H1 (cell line): ENCODE results near the gene SLC35G6. TPM values are rescaled to one million over a fixed set of nuclear protein-coding genes. Genes with fewer than 3 reads are reported as not detected.

Experiments
- CHD1 ChIP-seq: IDR thresholded peaks from 2 replicates; pipeline ENCODE4 v1.6.1; 2012; ENCODE audit warnings: low read depth, low read length, improper control_type of control experiment
- JUND ChIP-seq: IDR thresholded peaks from 2 replicates; pipeline ENCODE4 v1.6.1; 2011; ENCODE audit warnings: mild to moderate bottlenecking, improper control_type of control experiment, low read length
- polyA plus RNA-seq, 7 experiments: library from polyadenylated mRNA; depleted of rRNA in 3 of 7; stranded (reverse) in 5 of 7; unstranded in 2 of 7; fragments of >200 nt in 5 of 7; fragments of 200-250 nt in 2 of 7; gene quantifications; 1 replicate in 5 of 7; 2 replicates in 1 of 7; 4 replicates in 1 of 7; pipeline versions ENCODE4 v1.2.1 to v1.2.3, GENCODE V29; 2011 to 2013; ENCODE audit warnings: missing spikeins in 2 of 7, mixed read lengths in 2 of 7
- total RNA-seq: library from RNA; stranded (reverse); fragmentation: NEBNext Ultra II Directional; extraction: Animal tissue kit (Norgen Biotek cat#: 25700); gene quantifications from 2 replicates; pipeline ENCODE4 v1.2.1, GENCODE V29; 2021

Gene SLC35G6
- total and polyA plus RNA-seq, 2 of the 8 experiments (the other 6 are each of a cell fraction or from before 2014, with no cell fraction given) = 0.05 TPM; not detected in 1

DNA sequence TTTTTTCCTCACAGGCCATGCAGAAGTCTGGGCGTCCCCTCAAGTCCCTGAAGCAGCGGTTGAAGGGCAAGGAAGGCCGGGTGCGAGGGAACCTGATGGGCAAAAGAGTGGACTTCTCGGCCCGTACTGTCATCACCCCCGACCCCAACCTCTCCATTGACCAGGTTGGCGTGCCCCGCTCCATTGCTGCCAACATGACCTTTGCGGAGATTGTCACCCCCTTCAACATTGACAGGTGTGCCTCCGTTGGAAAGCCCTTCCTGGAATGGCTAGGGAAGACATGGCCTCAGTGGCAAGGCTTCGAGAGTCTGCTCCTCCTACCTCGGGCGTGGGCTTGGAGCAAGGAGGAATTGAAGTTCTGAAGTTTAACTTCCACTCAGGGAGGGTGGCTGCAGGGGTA is 16.4 kb downstream of the SLC35G6 start (continued):
- TF ChIP-seq JUND = no peak
- no peak for TF ChIP-seq CHD1
- TF ChIP-seq, all 59 proteins: peak for 0
